CD14-positive monocyte (primary cell): ENCODE results near the gene CDKAL1. TPM values are rescaled to one million over a fixed set of nuclear protein-coding genes. Genes with fewer than 3 reads are reported as not detected.

Source experiments
- DNase-seq, 3 donors: peaks; one replicate each; pipeline ENCODE4 v3.0.0-alpha.2; 2011 to 2022
- H2AFZ ChIP-seq: 2 replicates; pipeline ENCODE4 v1.6.0; 2012; ENCODE audit warnings: mild to moderate bottlenecking, low read depth, low read length, inconsistent platforms; ENCODE audit not compliant: insufficient read depth, poor library complexity, severe bottlenecking
- H3K27ac ChIP-seq, 2 donors: 1 replicate in 1 of 2; 2 replicates in 1 of 2; pipeline ENCODE4 v1.5.1; 2012 to 2013; ENCODE audit warnings: low read length in 2 of 2, control low read depth in 1 of 2, inconsistent platforms in 1 of 2, low read depth in 1 of 2, mild to moderate bottlenecking in 1 of 2
- H3K27me3 ChIP-seq, 2 donors: one replicate each; pipeline versions ENCODE4 v1.6.0 to v1.6.1; 2011 to 2013; ENCODE audit warnings: low read length in 2 of 2; ENCODE audit not compliant: control insufficient read depth in 2 of 2, insufficient read depth in 2 of 2
- H3K36me3 ChIP-seq, 2 donors: replicated peaks in 1 of 2; 1 replicate in 1 of 2; 2 replicates in 1 of 2; pipeline versions ENCODE4 v1.5.1 to v1.6.1; 2012 to 2013; ENCODE audit warnings: low read length in 2 of 2, control low read depth in 1 of 2, inconsistent platforms in 1 of 2, mild to moderate bottlenecking in 1 of 2; ENCODE audit not compliant: insufficient read depth in 2 of 2, control insufficient read depth in 1 of 2
- H3K4me1 ChIP-seq, 2 donors: 1 replicate in 1 of 2; 2 replicates in 1 of 2; pipeline versions ENCODE4 v1.5.1 to v1.6.1; 2012 to 2013; ENCODE audit warnings: low read length in 2 of 2, control low read depth in 1 of 2, inconsistent platforms in 1 of 2, mild to moderate bottlenecking in 1 of 2, moderate library complexity in 1 of 2; ENCODE audit not compliant: insufficient read depth in 2 of 2, control insufficient read depth in 1 of 2
- H3K4me2 ChIP-seq: replicated peaks from 2 replicates; pipeline ENCODE3; 2012; ENCODE audit warnings: low read length, moderate library complexity, mild to moderate bottlenecking; ENCODE audit not compliant: poor library complexity, severe bottlenecking; ENCODE audit errors: extremely low read depth
- H3K4me3 ChIP-seq, 3 experiments: fragments of 200-600 bp in 1 of 3; sonication (generic) in 1 of 3; replicated peaks in 1 of 3; 1 replicate in 2 of 3; 2 replicates in 1 of 3; pipeline ENCODE4 v1.5.1; 2011 to 2013; ENCODE audit warnings: low read length in 3 of 3, mild to moderate bottlenecking in 3 of 3, control low read depth in 2 of 3, low read depth in 2 of 3, inconsistent platforms in 1 of 3, moderate library complexity in 1 of 3
- H3K79me2 ChIP-seq: 2 replicates; pipeline ENCODE4 v1.6.0; 2012; ENCODE audit warnings: mild to moderate bottlenecking, control low read depth, inconsistent platforms, low read length, moderate library complexity; ENCODE audit not compliant: insufficient read depth
- H3K9ac ChIP-seq: 2 replicates; pipeline ENCODE4 v1.6.0; 2017; ENCODE audit warnings: low read length, mild to moderate bottlenecking; ENCODE audit not compliant: insufficient read depth, poor library complexity, severe bottlenecking
- H3K9me3 ChIP-seq, 2 donors: replicated peaks in 1 of 2; 1 replicate in 1 of 2; 2 replicates in 1 of 2; pipeline versions ENCODE4 v1.5.1 to v1.6.1; 2012 to 2013; ENCODE audit warnings: low read length in 2 of 2, control low read depth in 1 of 2; ENCODE audit not compliant: control insufficient read depth in 1 of 2, insufficient read depth in 1 of 2
- H4K20me1 ChIP-seq: 2 replicates; pipeline ENCODE4 v1.6.0; 2012; ENCODE audit warnings: mild to moderate bottlenecking, low read length, control low read depth, moderate library complexity; ENCODE audit not compliant: insufficient read depth
- H3K27ac Mint-ChIP-seq, 7 donors: one replicate each; pipeline ENCODE4 v1.8.0; 2020; ENCODE audit warnings: mild to moderate bottlenecking in 7 of 7, mixed read lengths in 7 of 7, moderate library complexity in 6 of 7, inconsistent platforms in 2 of 7
- H3K27me3 Mint-ChIP-seq, 3 donors: one replicate each; pipeline ENCODE4 v1.8.0; 2021 to 2022; ENCODE audit warnings: low read depth in 3 of 3, mild to moderate bottlenecking in 3 of 3, mixed read lengths in 3 of 3, moderate library complexity in 3 of 3, inconsistent platforms in 1 of 3
- H3K36me3 Mint-ChIP-seq, 2 donors: one replicate each; pipeline ENCODE4 v1.8.0; 2020; ENCODE audit warnings: mixed read lengths in 2 of 2, inconsistent platforms in 1 of 2, mild to moderate bottlenecking in 1 of 2
- H3K4me1 Mint-ChIP-seq: one replicate; pipeline ENCODE4 v1.8.0; 2020; ENCODE audit warnings: mild to moderate bottlenecking, mixed read lengths
- H3K4me3 Mint-ChIP-seq, 2 donors: one replicate each; pipeline ENCODE4 v1.8.0; 2020; ENCODE audit warnings: mild to moderate bottlenecking in 2 of 2, mixed read lengths in 2 of 2, moderate library complexity in 1 of 2
- H3K9me3 Mint-ChIP-seq, 7 donors: one replicate each; pipeline ENCODE4 v1.8.0; 2020 to 2022; ENCODE audit warnings: mixed read lengths in 7 of 7, mild to moderate bottlenecking in 6 of 7, moderate library complexity in 6 of 7, inconsistent platforms in 2 of 7
- WGBS: methylation state at CpG from one replicate; pipeline ENCODE4 v1.1.5; 2013; ENCODE audit warnings: missing lambda C conversion rate; ENCODE audit not compliant: insufficient coverage; 5-methylcytosine and 5-hydroxymethylcytosine counted together
- intact Hi-C, 2 donors: fragments of 100-400 bp; cut with micrococcal nuclease; formaldehyde crosslinking; loops; one replicate each; pipeline versions ENCODE4 v1.15.0 to v1.15.1; 2023
- polyA plus RNA-seq, 3 donors: library from polyadenylated mRNA; depleted of rRNA in 1 of 3; unstranded in 2 of 3; stranded (reverse) in 1 of 3; fragments of 300-500 nt in 2 of 3; fragments of >200 nt in 1 of 3; fragmentation: Illumina TruSeq in 2 of 3; gene quantifications; 1 replicate in 2 of 3; 2 replicates in 1 of 3; pipeline ENCODE4 v1.2.3, GENCODE V29; 2012 to 2021
- TF ChIP-seq, protein P1 (sequence below): fragments of 200-600 bp; IDR thresholded peaks from one replicate; pipeline ENCODE4 v1.8.0; 2022; ENCODE audit warnings: antibody characterized with exemption, mild to moderate bottlenecking

CDKAL1 gene
- polyA plus RNA-seq, 3 donors: 3.2 to 12.4 (median 8.3) TPM

DNA sequence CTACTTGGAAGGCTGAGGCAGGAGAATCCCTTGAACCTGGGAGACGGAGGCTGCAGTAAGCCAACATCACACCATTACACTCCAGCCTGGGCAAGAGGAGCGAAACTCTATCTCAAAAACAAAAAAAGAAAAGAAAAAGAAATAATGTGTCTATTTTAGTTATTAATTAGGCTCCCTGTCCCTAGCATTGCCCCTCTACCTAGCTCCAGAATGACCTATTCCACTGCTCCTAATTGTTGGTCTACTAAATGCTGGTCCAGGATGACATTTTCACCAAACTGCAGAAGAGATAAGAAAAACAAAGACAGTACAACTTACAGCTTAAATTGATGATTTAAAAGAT, 629.6 kb downstream of the CDKAL1 start:
- no peak overlapping the region for H3K4me3 Mint-ChIP-seq
- TF ChIP-seq, protein P1, sequence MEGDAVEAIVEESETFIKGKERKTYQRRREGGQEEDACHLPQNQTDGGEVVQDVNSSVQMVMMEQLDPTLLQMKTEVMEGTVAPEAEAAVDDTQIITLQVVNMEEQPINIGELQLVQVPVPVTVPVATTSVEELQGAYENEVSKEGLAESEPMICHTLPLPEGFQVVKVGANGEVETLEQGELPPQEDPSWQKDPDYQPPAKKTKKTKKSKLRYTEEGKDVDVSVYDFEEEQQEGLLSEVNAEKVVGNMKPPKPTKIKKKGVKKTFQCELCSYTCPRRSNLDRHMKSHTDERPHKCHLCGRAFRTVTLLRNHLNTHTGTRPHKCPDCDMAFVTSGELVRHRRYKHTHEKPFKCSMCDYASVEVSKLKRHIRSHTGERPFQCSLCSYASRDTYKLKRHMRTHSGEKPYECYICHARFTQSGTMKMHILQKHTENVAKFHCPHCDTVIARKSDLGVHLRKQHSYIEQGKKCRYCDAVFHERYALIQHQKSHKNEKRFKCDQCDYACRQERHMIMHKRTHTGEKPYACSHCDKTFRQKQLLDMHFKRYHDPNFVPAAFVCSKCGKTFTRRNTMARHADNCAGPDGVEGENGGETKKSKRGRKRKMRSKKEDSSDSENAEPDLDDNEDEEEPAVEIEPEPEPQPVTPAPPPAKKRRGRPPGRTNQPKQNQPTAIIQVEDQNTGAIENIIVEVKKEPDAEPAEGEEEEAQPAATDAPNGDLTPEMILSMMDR: no peak
- intact Hi-C loops: no loop called here

DNA sequence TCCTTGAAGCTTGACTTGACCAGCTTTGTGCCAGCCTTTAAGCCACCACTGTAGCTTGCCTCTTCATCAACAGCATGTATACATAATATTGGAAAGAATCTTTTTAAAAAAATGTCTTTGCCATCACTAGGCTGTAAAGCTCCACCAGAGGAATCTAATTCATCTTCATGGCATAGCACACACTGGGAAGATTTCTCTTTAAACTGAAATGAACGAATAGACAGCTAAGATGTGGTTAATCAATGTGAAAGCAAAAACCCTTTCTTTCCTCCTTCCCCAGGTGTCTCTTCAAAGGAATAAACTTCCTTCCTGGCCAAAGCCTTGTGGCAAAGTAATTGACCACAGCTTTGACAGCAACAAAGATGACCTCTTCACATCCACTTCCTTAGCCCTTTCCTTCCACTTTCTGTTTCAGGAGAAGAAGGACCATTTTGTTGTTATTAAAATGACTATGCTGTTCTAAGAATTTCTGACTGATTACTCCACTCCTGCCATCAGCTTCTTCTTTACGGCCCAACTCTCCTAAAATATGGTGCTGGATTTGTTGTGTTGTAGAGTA, 630.6 kb downstream of the CDKAL1 start:
- H3K4me1 Mint-ChIP-seq: peaks cover 10% of the 10 kb centered on the region
- no CpG with 5 or more reads among the region's 2 CpGs for WGBS
- Histone ChIP-seq H3K36me3 (no peaks in the 10 kb centered on the region), H3K4me1 (peaks cover 9 to 15% of the 10 kb centered on the region in 2 donors), H3K4me2 (peak overlapping the region; percentile 44), H3K4me3 (peak overlapping the region in 1 of 3 experiments; percentile 46), H3K27me3 (no peaks in the 10 kb centered on the region), H3K79me2 (no peaks in the 10 kb centered on the region), H4K20me1 (no peaks in the 10 kb centered on the region), H3K9ac (no peak overlapping the region), H3K27ac (peak overlapping the region in 1 of 2 donors; percentile 49), H2AFZ (peak overlapping the region; percentile 12), H3K9me3 (no peaks in the 10 kb centered on the region)
- peak; percentile 10 to 20 (median 17) for DNase-seq
- intact Hi-C loops: no loop called here
- TF ChIP-seq, protein P1: no peak
- peaks cover 0 to 2% (median 1%) of the 10 kb centered on the region in 3 donors for H3K27me3 Mint-ChIP-seq
- H3K4me3 Mint-ChIP-seq: peak overlapping the region in 1 of 2 donors; percentile 40
- H3K36me3 Mint-ChIP-seq: peaks cover 0 to 2% of the 10 kb centered on the region in 2 donors
- peaks cover 0 to 3% (median 0%) of the 10 kb centered on the region in 7 donors for H3K9me3 Mint-ChIP-seq
- peak overlapping the region in 2 of 7 donors; percentile 28 to 69 for H3K27ac Mint-ChIP-seq

More for the DNA sequence above, 629.6 kb downstream of the CDKAL1 start:
- H3K4me1 ChIP-seq: peaks cover 9 to 15% of the 10 kb centered on the region in 2 donors
- no peak for DNase-seq
- no peak overlapping the region for H3K9ac ChIP-seq
- H3K4me2 ChIP-seq: no peak overlapping the region
- no peak overlapping the region for H3K4me3 ChIP-seq
- no peaks in the 10 kb centered on the region for H3K9me3 ChIP-seq
- peaks cover 0 to 2% of the 10 kb centered on the region in 2 donors for H3K36me3 Mint-ChIP-seq
- no peaks in the 10 kb centered on the region for H3K36me3 ChIP-seq
- H3K27ac ChIP-seq: no peak overlapping the region
- peaks cover 0 to 2% (median 0%) of the 10 kb centered on the region in 7 donors for H3K9me3 Mint-ChIP-seq
- peaks cover 0 to 2% (median 0%) of the 10 kb centered on the region in 3 donors for H3K27me3 Mint-ChIP-seq
- H4K20me1 ChIP-seq: no peaks in the 10 kb centered on the region
- no CpG with 5 or more reads among the region's 2 CpGs for WGBS
- peaks cover 10% of the 10 kb centered on the region for H3K4me1 Mint-ChIP-seq
- no peaks in the 10 kb centered on the region for H3K27me3 ChIP-seq
- H2AFZ ChIP-seq: no peak overlapping the region
- H3K79me2 ChIP-seq: no peaks in the 10 kb centered on the region
- no peak overlapping the region for H3K27ac Mint-ChIP-seq
